GDM1 (cell line): Measurements from ENCODE around the gene TMEM255B.

Source experiments
- DNase-seq: peaks from one replicate; lab custom pipeline; 2025; lab: John Stamatoyannopoulos, UW

TMEM255B gene

DNA sequence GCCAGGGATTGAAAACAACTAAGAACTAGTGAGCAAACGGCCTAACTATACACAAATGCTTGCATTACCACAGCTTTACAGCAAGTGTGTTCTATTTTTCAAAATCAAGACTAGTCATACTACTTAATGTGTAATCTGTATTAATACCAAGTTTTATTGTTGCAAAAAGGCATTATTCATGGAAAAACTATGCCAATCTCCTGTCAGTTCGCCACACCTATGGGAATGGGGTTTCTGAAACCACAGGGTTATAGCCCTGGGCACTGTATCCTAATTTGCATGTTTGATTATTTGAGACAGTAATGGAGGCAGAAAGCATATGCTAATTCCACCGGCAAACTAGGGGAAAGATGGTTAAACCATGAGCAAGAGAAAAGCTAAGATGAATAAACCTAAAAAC lies 90.5 kb downstream of the TMEM255B start:
- no peak for DNase-seq

DNA sequence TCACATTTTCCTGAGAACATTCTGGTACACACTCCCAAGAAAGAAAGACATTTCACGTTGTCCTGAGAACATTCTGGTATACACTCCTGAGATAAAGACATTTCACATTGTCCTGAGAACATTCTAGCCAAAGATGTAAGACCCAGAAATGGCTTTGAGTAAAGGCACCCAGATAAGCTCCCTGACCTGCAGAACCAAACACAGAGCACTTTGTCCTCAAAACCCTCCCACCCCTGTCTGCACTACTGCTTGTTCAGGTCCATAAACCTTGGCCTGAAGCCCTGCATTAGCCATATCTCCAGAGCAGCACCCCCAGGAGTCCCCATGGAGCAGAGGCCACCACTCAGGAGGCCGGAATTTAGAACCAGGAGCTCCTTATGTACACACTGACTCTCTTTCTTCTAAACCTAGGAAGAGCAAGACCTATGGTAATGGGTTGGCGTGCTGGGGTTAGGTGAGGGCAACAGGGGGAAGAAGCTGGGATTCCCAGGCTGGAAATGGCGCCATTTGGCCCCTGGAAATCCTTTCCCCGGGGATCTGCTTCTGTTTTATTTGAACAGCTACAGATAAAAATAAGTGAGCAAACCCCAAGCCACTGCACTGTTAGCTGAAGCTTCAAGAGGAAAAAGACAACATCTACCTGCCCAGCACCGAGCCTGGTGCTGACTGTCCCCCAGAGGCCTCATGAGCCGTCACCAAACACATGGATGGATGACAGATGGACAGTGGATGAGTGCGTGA lies 91.1 kb downstream of the TMEM255B start:
- no peak for DNase-seq

DNA sequence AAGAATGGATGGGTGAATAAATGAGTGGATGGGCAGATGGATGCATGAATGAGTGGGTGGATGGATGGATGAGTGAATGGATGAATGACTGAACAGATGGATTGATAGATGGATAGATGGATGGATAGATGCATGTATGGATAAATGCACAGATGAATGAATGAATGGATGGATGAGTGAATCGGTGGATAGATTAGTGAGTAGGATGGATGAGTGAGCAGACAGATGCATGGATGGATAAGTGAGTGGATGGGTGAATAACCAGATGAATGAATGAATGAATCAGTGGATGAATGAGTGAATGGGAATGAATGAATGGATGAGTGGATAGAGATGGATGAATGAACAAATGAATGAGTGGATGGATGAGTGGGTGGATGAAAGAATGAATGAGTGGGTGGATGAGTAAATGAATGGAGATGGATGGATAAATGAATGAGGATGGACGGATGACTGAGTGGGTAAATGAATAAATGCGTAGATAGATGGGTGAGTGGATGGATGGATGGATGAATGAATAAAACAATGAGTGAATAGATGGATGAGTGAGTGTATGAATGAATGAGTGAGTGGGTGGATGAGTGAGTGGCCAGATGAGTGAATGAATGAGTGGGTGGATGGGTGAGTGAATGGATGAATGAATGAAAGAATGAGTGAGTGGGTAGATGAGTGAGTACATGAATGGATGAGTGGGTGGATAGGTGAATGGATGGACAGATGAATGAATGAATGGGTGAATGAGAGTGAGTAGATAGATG lies 91.9 kb downstream of the TMEM255B start:
- no peak for DNase-seq

DNA sequence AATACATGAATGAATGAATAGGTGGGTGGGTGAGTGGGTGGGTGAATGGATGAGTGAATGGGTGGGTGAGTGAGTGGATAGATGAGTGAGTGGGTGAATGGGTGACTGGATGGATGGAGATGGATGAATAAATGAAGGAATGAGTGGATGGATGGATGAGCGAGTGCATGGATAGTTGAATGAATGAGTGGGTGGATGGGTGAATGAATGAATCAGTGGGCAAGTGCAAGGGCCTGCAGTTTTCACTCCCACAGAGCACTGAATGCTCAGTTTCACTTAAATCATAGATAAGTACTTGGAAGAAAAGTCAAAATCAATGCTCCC lies 92.4 kb downstream of the TMEM255B start:
- DNase-seq = no peak

DNA sequence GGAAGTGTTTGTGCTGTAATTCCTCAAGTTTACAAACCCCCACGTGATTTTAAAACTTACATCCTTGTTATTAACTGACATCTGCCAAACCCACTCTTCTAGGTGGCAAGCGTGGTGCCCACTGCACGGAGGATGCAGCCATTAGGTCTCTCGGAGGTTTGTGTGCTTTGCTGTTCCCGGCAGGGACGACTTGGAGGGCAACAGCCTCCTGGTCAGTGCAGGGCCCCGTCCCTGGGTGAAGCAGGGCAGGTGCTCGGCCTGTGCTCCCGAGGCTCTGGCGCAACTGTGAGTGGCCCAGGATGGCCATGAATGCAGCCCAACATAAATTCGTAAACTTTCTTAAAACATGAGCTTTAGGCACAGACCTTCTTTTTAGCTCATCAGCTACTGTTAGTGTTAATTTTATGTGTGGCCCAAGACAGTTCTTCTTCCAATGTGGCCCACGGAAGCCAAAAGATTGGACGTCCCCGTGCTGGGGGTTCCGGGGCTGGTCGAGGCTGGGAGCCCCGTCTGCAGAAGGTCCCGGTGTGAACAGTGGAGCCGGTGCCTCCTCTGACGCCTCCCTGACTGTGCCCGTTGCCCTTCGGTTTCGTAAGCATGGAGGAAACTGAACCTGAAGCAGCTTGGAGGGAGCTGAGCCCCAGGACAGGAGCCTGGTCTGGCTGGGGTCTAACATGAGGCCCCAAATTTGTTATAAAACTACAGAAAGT lies 93.0 kb downstream of the TMEM255B start:
- DNase-seq = no peak

DNA sequence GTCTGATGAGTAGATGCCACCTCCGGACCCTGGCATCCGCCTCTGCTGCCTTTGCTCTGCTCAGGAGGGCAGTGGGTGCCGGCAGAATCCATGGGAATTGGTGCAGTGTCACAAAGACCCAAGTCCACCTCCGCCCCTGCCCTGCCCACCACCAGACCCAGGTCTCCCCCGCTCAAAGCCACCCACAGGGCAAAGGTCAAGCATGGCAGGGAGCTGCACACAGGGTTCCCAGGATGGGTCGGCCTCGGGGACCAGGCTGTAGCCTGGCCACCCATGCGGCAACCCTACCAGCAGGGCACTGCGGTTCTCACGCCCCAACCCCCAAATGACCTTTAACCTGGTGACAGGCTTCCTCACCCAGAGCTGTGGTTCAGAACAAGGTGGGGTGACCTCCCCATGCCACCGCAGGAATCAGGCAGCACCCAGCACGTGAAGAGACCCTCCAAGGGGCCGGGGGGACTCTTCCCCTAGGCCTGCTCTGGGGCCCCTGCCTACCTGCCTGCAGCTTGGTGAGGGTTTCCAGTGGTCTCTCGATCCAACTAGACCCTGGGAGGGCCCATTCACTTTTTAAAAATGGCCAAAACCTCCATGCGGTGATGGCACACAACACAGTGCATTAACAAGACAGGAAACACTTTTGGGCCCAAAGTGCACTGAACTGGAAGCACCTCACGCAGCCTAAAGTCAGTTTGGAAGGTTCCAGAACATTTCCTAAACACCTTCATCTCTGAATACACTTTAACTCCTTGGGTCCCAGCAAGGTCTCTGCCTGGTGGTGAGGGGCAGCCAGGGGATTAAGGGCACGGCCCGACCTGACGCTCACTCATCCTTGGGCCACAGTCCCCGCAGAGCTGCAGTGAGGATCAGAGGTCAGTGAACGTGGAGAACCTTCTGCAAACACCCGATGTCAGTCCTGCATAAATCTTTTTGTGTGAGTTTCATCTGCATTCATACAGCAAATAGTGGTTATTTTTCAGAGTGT lies 93.8 kb downstream of the TMEM255B start:
- DNase-seq = no peak

DNA sequence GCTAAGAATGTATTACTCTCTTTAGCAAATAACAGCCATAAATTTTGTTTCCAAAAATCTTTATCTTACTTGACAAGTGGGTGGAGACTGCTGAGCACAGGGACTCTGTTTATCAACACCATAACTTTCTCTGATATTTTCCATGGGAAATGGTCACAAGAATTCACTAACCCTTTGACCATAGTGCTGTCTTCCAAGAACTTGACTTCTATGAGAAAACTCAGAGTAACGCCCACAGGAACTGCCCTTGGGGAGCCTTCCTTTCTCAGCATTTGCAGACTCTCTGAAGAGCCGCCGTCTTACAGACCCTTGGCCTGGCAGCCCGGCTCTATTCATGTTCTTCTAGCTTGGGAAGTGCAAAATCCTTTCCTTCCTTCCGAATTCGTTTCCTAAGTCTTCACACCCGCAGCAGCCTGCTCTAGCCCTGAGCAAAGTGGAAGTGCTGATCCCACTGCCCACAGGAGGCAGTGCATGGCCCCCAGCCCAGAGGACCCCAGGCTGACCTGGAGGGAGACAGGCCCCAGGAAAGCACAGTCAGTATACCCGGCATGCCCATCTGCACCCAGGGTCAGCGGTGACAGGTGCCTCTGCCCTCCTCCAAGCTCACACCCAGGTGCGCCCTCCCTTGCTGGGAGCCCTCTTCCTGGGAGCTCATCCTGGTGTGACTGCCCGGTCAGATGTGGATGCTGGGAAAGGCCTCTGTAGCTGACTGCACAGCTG lies 94.7 kb downstream of the TMEM255B start:
- DNase-seq = no peak

DNA sequence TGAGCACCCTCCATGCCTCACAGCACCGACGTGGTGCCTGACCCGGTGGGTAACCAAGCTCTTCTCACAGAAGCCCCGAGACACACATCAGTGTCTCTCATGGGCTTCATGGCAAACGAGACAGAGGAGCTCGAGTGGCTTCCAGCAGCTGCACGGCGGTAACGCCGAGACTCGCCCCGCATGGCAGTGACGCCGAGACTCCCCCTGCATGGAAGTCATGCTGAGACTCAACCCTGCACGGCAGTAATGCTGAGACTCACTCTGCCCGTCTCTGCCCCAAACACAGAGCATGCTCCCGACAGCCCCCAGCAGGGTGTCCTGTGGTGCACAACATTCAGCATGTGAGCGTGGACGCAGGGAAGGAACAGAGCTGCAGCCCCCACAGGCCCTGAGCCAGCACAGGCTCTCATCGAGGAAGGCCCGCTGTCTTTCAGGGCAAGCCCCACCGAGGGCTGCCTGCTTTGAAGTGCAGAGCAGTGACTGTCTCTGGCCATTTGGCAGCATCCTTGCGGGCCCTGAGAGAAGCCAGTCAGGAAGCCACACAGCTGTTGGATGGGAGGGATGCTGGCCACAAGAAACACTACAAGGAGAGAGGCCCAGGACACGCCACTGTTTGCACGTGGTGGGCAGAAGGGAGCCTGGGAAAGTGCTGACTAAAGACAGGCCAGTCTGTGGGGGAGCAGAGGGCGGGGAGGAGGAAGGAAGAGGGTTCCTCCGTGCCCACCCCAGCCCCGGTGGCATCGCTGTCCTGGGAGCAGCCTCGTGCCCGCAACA lies 95.4 kb downstream of the TMEM255B start:
- DNase-seq = peak; percentile 80

DNA sequence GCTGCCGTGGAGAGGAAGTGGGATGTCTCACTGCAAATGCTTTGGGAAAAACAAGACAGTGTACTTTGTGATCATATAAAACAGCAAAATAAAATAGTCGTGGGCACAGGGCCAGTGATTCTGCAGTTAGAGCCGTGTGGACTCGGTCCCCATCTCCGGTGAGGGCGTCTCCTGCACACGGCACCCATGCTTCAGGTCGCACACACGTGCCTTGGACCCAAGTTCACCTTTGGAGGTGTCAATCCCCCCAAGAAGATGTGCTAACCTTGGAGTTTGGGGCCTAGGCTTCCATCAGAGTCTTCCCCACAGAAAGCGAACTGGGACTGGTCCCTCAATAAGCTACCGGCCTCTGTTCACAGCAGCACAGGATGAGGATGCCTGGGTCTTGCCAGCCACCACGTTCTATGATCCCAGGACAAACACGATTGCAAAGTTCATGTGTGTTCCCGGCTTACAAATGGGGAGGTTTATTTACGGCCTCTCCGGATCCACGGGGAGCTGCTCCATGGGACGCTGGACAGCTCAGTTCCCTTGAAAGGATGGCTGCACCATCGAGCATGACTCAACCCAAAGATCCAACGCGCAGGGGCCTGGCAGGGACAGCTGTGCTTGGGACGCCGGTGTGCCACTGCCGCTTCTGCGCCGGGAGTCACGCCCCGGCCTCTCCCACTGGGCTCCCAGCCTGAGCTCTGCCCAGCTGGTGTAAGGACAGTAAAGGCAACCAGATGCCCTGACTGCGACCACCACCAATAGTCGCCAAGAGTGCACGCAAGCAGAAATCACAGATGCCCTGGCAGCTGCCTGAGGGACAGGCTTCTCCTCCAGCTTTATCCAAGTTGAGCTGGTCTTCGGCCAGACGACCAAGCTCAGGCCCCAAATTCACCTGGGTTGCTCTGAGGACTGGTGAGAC lies 96.2 kb downstream of the TMEM255B start:
- DNase-seq = no peak

DNA sequence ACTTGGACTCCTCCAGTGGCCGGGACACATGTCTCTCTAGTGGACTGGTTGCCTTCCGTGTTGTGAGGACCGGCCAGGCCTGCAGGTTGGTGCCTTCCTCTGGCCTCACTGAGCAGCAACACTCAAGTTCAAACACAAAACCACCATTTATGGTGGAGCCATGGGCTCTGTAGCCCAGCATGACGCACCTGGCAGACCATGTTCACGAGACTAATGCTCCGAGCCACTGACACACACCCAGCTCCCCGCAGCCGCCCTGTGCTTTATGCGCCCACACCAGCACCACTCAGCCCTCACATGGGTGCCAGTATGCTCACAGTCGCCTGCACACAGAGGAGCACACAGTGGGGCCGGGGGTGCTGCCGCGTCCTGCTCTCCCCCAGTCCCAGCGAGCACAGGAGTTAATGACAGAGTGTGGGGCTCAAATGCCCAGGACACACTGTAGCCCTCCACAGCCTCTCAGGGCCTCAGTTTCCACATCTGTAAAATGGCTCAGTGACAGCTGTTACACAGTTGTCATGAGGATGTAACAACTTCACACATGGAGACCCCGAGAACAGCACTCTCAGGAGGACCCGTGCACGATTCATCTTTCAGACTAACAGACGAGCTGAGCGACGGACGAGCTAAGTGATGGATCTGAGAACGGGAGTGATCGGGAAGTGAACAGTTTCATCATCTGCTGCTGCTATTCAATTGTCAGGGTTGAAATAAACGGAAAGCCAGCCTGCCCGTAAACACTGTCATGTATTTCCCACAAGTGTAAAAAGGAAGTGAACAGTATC lies 97.1 kb downstream of the TMEM255B start:
- DNase-seq = no peak

DNA sequence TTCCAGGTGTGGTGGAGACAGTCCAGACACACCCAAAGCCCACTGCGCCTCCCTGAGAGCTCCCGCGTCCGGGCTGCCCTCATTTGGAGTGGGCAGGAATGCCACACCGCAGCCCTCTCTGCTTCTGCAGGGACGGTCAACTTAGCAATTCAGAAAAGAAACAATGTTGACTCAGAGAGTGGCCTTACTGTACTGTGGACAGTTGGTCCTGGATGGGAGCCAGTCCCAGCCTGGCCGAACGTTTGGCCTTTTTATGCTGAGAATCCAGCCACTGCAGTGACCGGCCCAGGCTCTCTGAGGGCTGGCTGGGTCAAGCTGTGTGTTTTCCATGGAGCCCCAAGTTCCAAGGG lies 97.7 kb downstream of the TMEM255B start:
- no peak for DNase-seq

DNA sequence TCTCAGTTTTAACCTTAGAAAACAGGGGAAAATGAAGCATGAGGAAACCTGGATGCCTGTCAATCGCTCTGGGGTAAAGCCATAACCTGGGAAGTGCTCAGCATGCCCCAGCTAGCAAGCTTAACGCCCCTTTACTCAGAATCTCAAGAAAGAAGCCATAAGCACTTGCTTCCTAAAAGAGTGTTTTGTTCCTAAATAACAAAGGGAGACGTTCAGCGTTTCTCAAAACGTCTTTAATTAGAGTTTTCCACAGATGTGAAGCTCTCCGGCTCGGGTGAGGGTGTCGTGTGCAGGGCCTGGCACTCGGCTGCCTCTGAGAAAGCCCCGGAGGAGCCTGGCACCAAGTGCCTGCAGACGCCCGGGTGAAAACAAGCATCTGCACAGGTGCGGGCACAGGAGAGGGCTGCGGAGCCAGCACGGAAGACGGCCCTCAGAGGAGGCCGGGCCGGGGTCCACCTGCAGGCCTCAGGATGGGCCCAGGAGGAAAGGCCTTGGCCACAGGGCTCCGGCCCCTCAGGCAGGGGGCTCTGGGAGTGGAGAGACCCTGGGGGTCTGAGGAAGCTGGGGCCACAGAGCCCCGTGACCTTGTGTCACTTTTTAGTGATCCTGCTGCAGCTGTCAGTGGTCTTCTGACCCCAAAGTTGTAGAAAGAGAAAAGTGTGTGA lies 98.6 kb downstream of the TMEM255B start:
- DNase-seq = no peak

DNA sequence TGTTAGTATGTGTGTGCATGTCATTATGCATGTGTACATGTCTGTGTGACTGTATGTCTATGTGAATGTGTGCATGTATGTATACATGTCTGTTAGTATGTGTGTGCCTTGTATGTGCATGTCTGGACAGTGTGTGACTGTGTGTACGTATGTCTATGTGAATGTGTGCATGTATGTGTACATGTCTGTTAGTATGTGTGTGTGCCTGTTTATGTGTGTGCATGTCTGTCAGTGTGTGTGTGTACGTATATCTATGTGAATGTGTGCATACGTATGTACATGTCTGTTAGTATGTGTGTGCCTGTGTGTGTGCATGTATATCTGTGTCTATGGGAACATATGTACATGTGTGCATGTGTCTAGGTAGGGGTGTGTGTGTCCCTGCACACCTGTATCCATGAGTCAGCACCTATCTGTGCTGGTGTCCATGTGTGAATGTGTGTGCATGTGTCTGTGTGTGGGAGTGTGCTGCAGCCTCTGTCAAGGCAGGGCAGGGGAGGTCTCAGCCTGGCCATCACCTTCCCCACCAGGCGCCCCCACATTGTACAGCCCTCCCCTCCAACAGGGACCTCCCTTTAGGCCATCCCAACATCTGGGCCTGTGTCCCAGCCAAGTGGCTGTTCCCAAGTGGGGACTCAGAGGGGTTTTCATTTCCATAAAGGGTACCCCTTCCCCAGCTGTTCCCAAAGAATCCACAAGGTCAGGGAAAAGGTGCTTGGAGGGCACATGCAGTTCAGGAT lies 100.5 kb downstream of the TMEM255B start:
- no peak for DNase-seq

DNA sequence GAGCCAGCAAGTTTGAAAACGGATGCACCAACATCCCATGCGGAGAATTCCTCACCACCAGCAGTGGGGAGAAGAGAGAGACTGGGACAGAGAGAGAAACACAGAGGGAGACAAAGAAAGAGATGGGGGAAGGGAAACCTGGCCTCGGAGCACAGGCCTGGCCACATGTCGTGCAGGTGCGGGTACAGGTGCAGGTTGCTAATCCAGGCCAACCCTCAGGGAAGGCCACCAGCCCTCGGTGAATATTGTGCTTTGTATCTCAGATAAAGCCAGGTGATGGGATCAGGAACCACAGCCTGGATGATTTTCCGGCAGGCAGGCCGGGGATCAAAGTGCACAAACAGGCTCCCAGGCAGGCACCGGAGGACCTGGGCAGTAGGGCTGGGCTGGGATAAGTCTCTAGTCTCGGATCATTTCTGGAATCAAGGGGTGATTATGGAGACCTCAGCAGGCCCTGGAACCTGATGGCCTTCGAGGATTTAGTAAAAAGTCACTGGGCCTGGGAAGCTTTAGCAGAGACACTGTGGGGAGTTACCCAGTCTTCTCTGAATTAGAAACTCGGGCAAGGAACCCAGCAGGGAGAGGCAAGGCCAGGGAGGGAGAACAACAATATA lies 101.1 kb downstream of the TMEM255B start:
- no peak for DNase-seq

DNA sequence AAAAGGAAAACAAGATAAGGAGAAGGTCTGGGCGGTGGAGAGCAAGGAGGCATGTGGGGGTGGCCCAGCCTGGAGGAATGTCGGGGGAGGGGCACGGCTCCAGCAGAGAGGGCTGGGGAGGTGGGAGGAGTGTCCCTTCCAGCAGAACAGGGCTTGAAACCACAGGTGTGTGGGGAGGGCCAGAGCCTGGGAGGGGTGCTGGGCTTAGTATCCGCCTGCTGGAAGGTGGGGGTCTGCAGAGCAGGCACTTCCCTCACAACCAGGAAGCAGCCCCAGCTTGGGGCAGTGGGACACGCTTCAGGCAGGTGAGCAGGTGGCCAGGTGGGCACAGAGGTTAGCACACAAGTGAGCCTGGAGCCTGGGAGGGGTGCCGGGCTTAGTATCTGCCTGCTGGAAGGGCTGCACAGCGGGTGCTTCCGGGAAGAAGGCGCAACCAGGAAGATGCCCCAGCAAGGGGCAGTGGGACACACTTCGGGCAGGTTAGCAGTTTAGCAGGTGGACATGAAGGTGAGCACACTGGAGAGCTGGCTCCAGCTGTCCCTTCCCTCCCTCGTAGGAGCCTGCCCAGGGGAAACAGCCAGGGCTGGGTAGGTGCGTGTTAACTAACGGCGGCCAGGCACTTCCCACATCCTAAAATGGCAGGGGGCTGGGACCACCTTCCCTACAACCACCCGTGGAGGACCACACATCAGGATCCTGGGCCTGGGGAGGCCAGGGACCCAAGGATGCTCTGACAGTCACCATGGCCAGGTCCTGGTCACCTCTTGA lies 101.8 kb downstream of the TMEM255B start:
- no peak for DNase-seq

DNA sequence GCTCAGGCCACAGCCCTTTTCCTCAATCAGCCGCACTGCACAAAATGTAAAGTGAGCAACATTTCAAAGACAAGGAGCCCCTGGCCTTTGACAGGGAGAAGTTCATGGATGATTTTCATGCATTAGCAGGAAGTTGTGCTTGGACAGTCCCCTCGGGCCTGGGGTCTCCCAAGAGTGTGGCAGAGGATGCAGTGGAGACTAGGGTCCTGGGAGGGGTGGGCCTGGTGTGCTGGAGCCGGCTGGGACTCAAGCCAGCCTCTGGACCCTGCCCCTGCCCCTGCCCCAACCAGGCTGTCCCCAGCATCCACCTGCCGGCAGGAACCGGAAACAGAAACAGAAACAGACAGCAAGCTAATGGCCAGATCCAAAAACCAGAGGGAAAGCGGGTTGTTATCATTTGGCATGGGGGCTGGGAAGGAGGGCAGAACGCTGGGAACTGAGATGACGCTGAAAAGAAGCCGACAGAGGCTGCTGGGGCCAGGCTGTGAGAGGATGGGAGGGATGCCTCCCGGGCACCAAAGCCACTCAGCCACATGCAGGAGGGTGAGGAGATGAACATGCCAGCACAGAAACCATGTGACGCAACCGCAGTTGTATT lies 102.5 kb downstream of the TMEM255B start:
- DNase-seq = no peak
